Spleen (tissue), 11 donors: ENCODE results near the gene CRYBG3. TPM values are rescaled to one million over a fixed set of nuclear protein-coding genes. Genes with fewer than 3 reads are reported as not detected.

Experiments used
- DNase-seq: peaks from one replicate; pipeline ENCODE4 v3.0.0-alpha.2; 2020
- H3K27ac ChIP-seq, 8 donors: fragments of 200-600 bp; sonication (generic) in 7 of 8; 1 replicate in 4 of 8; 2 replicates in 4 of 8; pipeline versions ENCODE4 v1.5.0 to v1.8.0; 2016 to 2021; ENCODE audit warnings: inconsistent platforms in 4 of 8, mild to moderate bottlenecking in 4 of 8, moderate library complexity in 1 of 8
- H3K27me3 ChIP-seq, 7 donors: fragments of 200-600 bp; sonication (generic) in 6 of 7; replicated peaks in 1 of 7; 1 replicate in 4 of 7; 2 replicates in 3 of 7; pipeline versions ENCODE4 v1.5.0 to v1.8.0; 2016 to 2021; ENCODE audit warnings: inconsistent platforms in 3 of 7, mild to moderate bottlenecking in 1 of 7
- H3K36me3 ChIP-seq, 6 donors: fragments of 200-600 bp; sonication (generic) in 5 of 6; 1 replicate in 4 of 6; 2 replicates in 2 of 6; pipeline versions ENCODE4 v1.5.0 to v1.8.0; 2016 to 2021; ENCODE audit warnings: inconsistent platforms in 2 of 6
- H3K4me1 ChIP-seq, 6 donors: fragments of 200-600 bp; sonication (generic) in 5 of 6; 1 replicate in 3 of 6; 2 replicates in 3 of 6; pipeline versions ENCODE4 v1.5.0 to v1.8.0; 2016 to 2021; ENCODE audit warnings: inconsistent platforms in 3 of 6
- H3K4me3 ChIP-seq, 8 donors: fragments of 200-600 bp; sonication (generic) in 7 of 8; 1 replicate in 4 of 8; 2 replicates in 4 of 8; pipeline versions ENCODE4 v1.5.0 to v1.8.0; 2016 to 2021; ENCODE audit warnings: inconsistent platforms in 4 of 8, mild to moderate bottlenecking in 4 of 8, moderate library complexity in 2 of 8
- H3K9me3 ChIP-seq, 8 donors: fragments of 200-600 bp; sonication (generic) in 7 of 8; 1 replicate in 4 of 8; 2 replicates in 4 of 8; pipeline versions ENCODE4 v1.5.0 to v1.8.0; 2016 to 2021; ENCODE audit warnings: inconsistent platforms in 4 of 8
- CTCF ChIP-seq, 11 experiments: fragments of 200-600 bp in 7 of 11; fragments of 450-650 bp in 4 of 11; sonication (generic) in 4 of 11; IDR thresholded peaks in 8 of 11; conservative IDR thresholded peaks in 3 of 11; 1 replicate in 7 of 11; 2 replicates in 4 of 11; pipeline versions ENCODE4 v1.4.0 to v1.8.0; 2016 to 2021; ENCODE audit warnings: antibody characterized with exemption in 11 of 11, inconsistent platforms in 4 of 11, mild to moderate bottlenecking in 1 of 11
- POLR2A ChIP-seq, 3 donors: fragments of 450-650 bp; IDR thresholded peaks; one replicate each; pipeline ENCODE4 v1.5.1; 2017; ENCODE audit warnings: antibody characterized with exemption in 3 of 3, mild to moderate bottlenecking in 1 of 3
- POLR2AphosphoS5 ChIP-seq, 3 donors: sonication (generic); formaldehyde crosslinking; IDR thresholded peaks; one replicate each; pipeline ENCODE4 v1.5.1; 2017; ENCODE audit warnings: antibody characterized with exemption in 3 of 3
- WGBS, 5 donors: extraction: QIAGEN DNeasy Blood & Tissue Kit in 3 of 5; methylation state at CpG; one replicate each; pipeline versions ENCODE4 v1.1.5 to v1.1.7; 2013 to 2018; 5-methylcytosine and 5-hydroxymethylcytosine counted together
- intact Hi-C: fragments of 100-400 bp; cut with DNase I; formaldehyde crosslinking; loops from one replicate; pipeline ENCODE4 v1.15.0; 2023; ENCODE audit warnings: low total_unique reads
- polyA plus RNA-seq, 3 donors: library from polyadenylated mRNA; stranded (reverse); fragments of 200-250 nt; gene quantifications; one replicate each; pipeline ENCODE4 v1.2.1, GENCODE V29; 2013
- total RNA-seq, 7 donors: library from RNA; depleted of rRNA in 3 of 7; stranded (reverse); fragments of >200 nt in 3 of 7; fragmentation: NEBNext Ultra II Directional in 4 of 7; extraction: Animal tissue kit (Norgen Biotek cat#: 25700) in 4 of 7; gene quantifications; one replicate each; pipeline versions ENCODE4 v1.1.0 to v1.2.1, GENCODE V29; 2016 to 2021
- donor health status: healthy with polysubstance abuse.
- donor health status: DM: no; HTN: no; CAD: no; lungs with moderate emphysema.
- donor health status: DM: no; HTN: no; CAD: no.
- donor health status: Bipolar disorder and iron deficiency.
- donor health status: healthy.
- donor health status: DM: no; HTN: no; CAD: no.
- donor health status: DM: yes; HTN: yes; CAD: no.

Gene CRYBG3
- total and polyA plus RNA-seq, 10 donors = 1.5 to 22.6 (median 17.6) TPM

DNA sequence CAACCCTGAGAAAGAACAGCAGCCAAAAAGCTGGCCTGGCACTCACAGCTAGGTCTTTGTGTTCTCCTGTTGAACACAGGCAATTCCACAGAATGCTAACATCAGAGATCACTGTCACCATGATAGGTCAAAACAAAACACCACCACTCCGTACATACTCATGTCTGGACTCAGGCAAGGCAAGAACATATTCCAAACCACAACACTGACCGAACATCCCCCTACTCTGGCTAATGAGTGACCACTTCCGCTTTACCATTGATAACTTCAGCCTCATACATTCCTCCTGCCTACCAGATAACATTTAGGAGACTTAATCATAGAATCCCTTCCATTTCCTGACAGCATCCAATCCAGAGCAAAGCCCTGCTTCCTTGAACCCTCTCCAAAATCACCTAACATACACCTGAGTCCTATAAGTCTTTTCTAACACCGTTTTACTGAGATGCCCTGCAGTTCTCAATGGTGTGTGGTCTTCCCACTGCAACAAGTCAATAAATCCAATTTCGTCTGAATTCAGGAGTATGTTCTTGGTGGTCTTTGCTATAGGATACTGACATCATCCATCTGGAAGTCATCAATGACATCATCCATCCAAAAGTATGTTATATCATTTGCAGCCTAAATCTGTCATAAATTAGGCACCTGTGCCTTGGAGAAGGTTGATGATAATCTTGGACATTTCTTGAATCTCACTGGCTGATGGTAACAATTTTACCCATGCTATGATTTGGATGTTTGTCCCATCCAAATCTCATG is 126.7 kb downstream of the CRYBG3 start:
- intact Hi-C loops = no loop called here
- 94 to 98% (median 97%) methylated on average over 5 of the region's 5 CpGs for WGBS, 5 donors
- Histone ChIP-seq H3K36me3 (peaks cover 0 to 100% (median 70%) of the 10 kb centered on the region in 6 donors), H3K27me3 (no peaks in the 10 kb centered on the region), H3K9me3 (no peaks in the 10 kb centered on the region), H3K4me1 (no peaks in the 10 kb centered on the region), H3K27ac (no peak overlapping the region), H3K4me3 (no peak overlapping the region)
- TF ChIP-seq POLR2AphosphoS5 (IDR thresholded peaks at IDR 0.05) (no peak), POLR2A (IDR thresholded peaks at IDR 0.05) (no peak), CTCF (IDR thresholded peaks at IDR 0.05 in 8 of 11, conservative IDR thresholded peaks at IDR 0.05 in 3 of 11) (no peak)
- no peak for DNase-seq

GRCh38 chr3:97949110-97949485 is 127.3 kb downstream of the CRYBG3 start:
- 90 to 95% (median 92%) methylated on average over 2 of the region's 2 CpGs for WGBS, 5 donors
- intact Hi-C loops = no loop called here
- peaks cover 0 to 100% (median 68%) of the 10 kb centered on the region in 6 donors for H3K36me3 ChIP-seq

GRCh38 chr3:97949743-97950142 is 127.9 kb downstream of the CRYBG3 start:
- WGBS, 5 donors = 82 to 90% (median 87%) methylated on average over 3 to 5 of the region's 5 CpGs

More at GRCh38 chr3:97949110-97949485, 127.3 kb downstream of the CRYBG3 start:
- no peak for DNase-seq
- TF ChIP-seq POLR2AphosphoS5 (IDR thresholded peaks at IDR 0.05) (no peak), CTCF (IDR thresholded peaks at IDR 0.05 in 8 of 11, conservative IDR thresholded peaks at IDR 0.05 in 3 of 11) (no peak), POLR2A (IDR thresholded peaks at IDR 0.05) (no peak)
- no peaks in the 10 kb centered on the region for H3K9me3 ChIP-seq
- H3K27ac ChIP-seq = no peak overlapping the region
- no peaks in the 10 kb centered on the region for H3K27me3 ChIP-seq
- no peaks in the 10 kb centered on the region for H3K4me1 ChIP-seq
- H3K4me3 ChIP-seq = no peak overlapping the region

More at GRCh38 chr3:97949743-97950142, 127.9 kb downstream of the CRYBG3 start:
- no peak overlapping the region for H3K27ac ChIP-seq
- H3K27me3 ChIP-seq = no peaks in the 10 kb centered on the region
- no peak for DNase-seq
- TF ChIP-seq CTCF (IDR thresholded peaks at IDR 0.05 in 8 of 11, conservative IDR thresholded peaks at IDR 0.05 in 3 of 11) = no peak
- no peak for TF ChIP-seq POLR2A (IDR thresholded peaks at IDR 0.05)
- no peak for TF ChIP-seq POLR2AphosphoS5 (IDR thresholded peaks at IDR 0.05)
- H3K9me3 ChIP-seq = no peaks in the 10 kb centered on the region
- peaks cover 0 to 100% (median 72%) of the 10 kb centered on the region in 6 donors for H3K36me3 ChIP-seq
- peaks cover 0 to 5% (median 0%) of the 10 kb centered on the region in 6 donors for H3K4me1 ChIP-seq
- intact Hi-C loops = no loop called here
- H3K4me3 ChIP-seq = no peak overlapping the region
